ENCODE results near the gene NLGN1. TPM values are rescaled to one million over a fixed set of nuclear protein-coding genes. Genes with fewer than 3 reads are reported as not detected.

The NLGN1 gene
- total and polyA plus RNA-seq, 9 of the 15 experiments (the other 6 are each of a cell fraction or from before 2014, with no cell fraction given): under 0.01 to 0.01 TPM; not detected in 7

GRCh38 chr3:173843060-173843459 lies 445.5 kb downstream of the NLGN1 start:
- intact Hi-C loops (cut with micrococcal nuclease): no loop called here
- no peak for TF ChIP-seq SP2 (IDR thresholded peaks at IDR 0.05; ENCODE audit: extremely low read depth, low read depth, low read length, poor library complexity, severe bottlenecking)
- no peak for TF ChIP-seq ZNF436 (CRISPR knock-in tag; IDR thresholded peaks at IDR 0.05)
- TF ChIP-seq TAF9B (IDR thresholded peaks at IDR 0.05; ENCODE audit: partially characterized antibody): no peak
- no peak for TF ChIP-seq GABPB1 (CRISPR knock-in tag; IDR thresholded peaks at IDR 0.05)
- TF ChIP-seq ZNF277 (CRISPR knock-in tag; IDR thresholded peaks at IDR 0.05; ENCODE audit: borderline replicate concordance): no peak
- TF ChIP-seq TCF7 (IDR thresholded peaks at IDR 0.05; ENCODE audit: borderline replicate concordance): no peak
- TF ChIP-seq NCOA6 (IDR thresholded peaks at IDR 0.05): no peak
- TF ChIP-seq PCBP2 (IDR thresholded peaks at IDR 0.05; ENCODE audit: low read depth, low read length, poor library complexity, severe bottlenecking): no peak
- no peak for TF ChIP-seq ZNF354B (CRISPR knock-in tag; IDR thresholded peaks at IDR 0.05)

More at GRCh38 chr3:173843060-173843459, 445.5 kb downstream of the NLGN1 start:
- Histone ChIP-seq H3K4me1 (replicated peaks in 1 of 2; ENCODE audit: control insufficient read depth in 2 of 2, insufficient read depth in 2 of 2, low read length in 2 of 2) (no peaks in the 10 kb centered on the region), H3K36me3 (ENCODE audit: control insufficient read depth, insufficient read depth, low read length) (no peaks in the 10 kb centered on the region), H3K79me2 (ENCODE audit: control insufficient read depth, insufficient read depth, low read length) (no peaks in the 10 kb centered on the region), H3K9me1 (ENCODE audit: control insufficient read depth, insufficient read depth, low read length) (no peaks in the 10 kb centered on the region), H3K27me3 (ENCODE audit: control insufficient read depth in 2 of 2, insufficient read depth in 2 of 2, low read length in 2 of 2) (no peaks in the 10 kb centered on the region), H4K20me1 (replicated peaks; ENCODE audit: control insufficient read depth, insufficient read depth, low read length) (no peaks in the 10 kb centered on the region), H3K4me3 (no peak overlapping the region), H3K27ac (ENCODE audit: extremely low read depth, low read depth, low read length) (no peak overlapping the region), H2AFZ (ENCODE audit: low read depth, low read length) (no peak overlapping the region), H3K9me3 (replicated peaks; ENCODE audit: control insufficient read depth, insufficient read depth, low read depth, low read length) (no peaks in the 10 kb centered on the region), H3K4me2 (ENCODE audit: insufficient read depth, low read length) (no peak overlapping the region), H3K9ac (ENCODE audit: insufficient read depth in 1 of 2, low read depth in 2 of 2, low read length in 2 of 2) (no peak overlapping the region)
- no peak for ATAC-seq
- in situ Hi-C loops (cut with MboI): no loop called here
- no peak for FAIRE-seq
- 3% methylated on average over 3 of the region's 3 CpGs for WGBS (ENCODE audit: insufficient coverage, low coverage, missing lambda C conversion rate)
- ChIA-PET POLR2A (no interaction called here), CTCF (ENCODE audit: low intra/inter-chr PET ratio) (no interaction called here)
- no TSS peak for BruUV-seq (replicated peaks)
- no peak for DNase-seq (ENCODE audit: extremely low read depth in 1 of 4, low spot score in 3 of 4)
